ENCODE results near the gene METRNL.

Gene METRNL

DNA sequence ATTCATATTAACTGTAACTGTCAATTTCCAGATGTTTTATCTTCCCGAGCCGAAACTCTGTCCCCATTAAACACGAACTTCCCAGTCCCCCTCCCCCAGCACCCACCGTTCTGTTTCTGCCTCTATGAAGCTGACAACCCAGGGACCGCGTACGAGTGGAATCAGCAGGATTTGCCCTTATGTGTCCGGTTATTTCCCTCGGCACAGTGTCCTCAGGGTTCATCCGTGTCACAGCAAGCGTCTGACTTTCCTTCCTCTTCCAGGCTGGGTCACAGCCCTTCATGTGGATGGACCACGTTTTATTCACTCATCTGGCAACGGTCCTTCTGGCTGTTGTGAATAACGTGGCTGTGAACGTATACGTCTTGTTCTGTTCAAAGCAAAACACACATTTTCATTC lies 31.3 kb downstream of the METRNL start:
- H3K4me1 ChIP-seq (ENCODE audit: control insufficient read depth, insufficient read depth, low read length, unreplicated experiment): peaks cover 16% of the 10 kb centered on the region
- H3K36me3 ChIP-seq (ENCODE audit: insufficient read depth, low read length): no peaks in the 10 kb centered on the region
- peak overlapping the region; percentile 62 for H2AFZ ChIP-seq (ENCODE audit: low read length, unreplicated experiment)
- H3K27me3 ChIP-seq (ENCODE audit: insufficient read depth, low read length): no peaks in the 10 kb centered on the region
- no peaks in the 10 kb centered on the region for H3K79me2 ChIP-seq (ENCODE audit: control insufficient read depth, insufficient read depth, low read length, unreplicated experiment)
- peak overlapping the region; percentile 77 for H3K4me3 ChIP-seq (ENCODE audit: low read depth, low read length)
- H3K27ac ChIP-seq (ENCODE audit: low read depth, low read length): peak overlapping the region; percentile 91

DNA sequence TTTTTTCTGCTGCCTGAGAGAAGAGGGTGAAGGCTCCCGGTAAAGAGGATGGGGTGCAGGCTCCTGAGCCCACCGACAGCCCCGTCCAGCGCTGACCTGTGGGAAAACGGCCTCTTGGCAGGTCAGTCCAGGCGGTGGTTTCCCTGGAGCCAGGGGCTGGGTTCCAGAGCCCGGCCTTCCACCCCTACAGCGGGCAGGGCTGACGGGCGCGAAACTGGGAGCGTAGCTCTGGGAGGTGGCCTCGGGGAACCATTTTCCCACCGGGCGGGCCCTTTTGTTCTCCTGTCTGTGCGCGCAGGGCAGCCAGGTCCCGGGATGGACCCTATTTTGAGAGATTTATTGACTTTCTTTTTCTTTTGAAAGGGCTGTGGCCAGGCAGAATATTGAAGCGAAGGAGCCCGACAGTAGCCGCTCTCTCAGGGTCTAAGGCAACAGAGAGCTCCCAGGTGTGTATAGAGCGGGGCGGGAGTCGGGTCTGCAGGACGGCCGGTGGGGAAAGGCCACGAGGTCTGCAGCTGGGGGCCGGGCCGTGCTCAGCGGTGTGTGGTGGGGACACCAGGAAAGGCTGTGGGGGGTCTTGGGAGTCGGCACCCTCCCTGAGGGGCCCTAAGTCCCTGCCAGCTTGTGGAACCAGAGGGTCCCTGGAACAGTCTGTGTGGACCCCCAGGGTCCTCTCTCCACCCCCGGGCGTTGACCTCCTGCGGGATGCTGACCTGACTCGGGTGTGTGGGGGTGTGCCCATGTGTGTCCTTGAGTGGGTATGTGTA lies 32.3 kb downstream of the METRNL start:
- Histone ChIP-seq H3K36me3 (ENCODE audit: insufficient read depth, low read length) (no peaks in the 10 kb centered on the region), H3K4me1 (ENCODE audit: control insufficient read depth, insufficient read depth, low read length, unreplicated experiment) (peaks cover 16% of the 10 kb centered on the region), H3K27ac (ENCODE audit: low read depth, low read length) (peak overlapping the region; percentile 91; the same call in 1 of the 2 replicates), H3K4me3 (ENCODE audit: low read depth, low read length) (no peak overlapping the region), H3K27me3 (ENCODE audit: insufficient read depth, low read length) (no peaks in the 10 kb centered on the region), H2AFZ (ENCODE audit: low read length, unreplicated experiment) (no peak overlapping the region), H3K79me2 (ENCODE audit: control insufficient read depth, insufficient read depth, low read length, unreplicated experiment) (no peaks in the 10 kb centered on the region)

DNA sequence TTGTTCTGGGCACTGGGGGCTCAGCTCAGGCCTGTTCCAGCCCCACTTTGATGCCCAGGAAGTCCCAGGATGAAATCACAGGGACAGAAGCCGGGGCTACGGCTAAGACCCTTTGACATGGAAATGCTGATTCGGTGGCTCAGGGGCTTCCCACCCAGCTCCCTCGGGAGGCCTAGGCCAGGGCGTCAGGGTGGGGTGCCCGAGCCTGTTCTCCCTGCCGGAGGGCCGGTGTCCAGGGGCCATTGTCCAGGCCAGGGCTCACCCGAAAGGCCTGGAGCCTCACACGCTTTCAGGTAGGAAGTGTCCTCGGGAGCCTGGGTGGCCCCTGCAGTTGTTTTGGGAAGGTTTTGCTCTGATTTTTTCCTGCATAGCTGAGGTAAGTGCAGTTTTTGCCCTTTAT lies 34.0 kb downstream of the METRNL start:
- Histone ChIP-seq H2AFZ (ENCODE audit: low read length, unreplicated experiment) (no peak overlapping the region), H3K79me2 (ENCODE audit: control insufficient read depth, insufficient read depth, low read length, unreplicated experiment) (no peaks in the 10 kb centered on the region), H3K36me3 (ENCODE audit: insufficient read depth, low read length) (no peaks in the 10 kb centered on the region), H3K27ac (ENCODE audit: low read depth, low read length) (no peak overlapping the region), H3K4me3 (ENCODE audit: low read depth, low read length) (no peak overlapping the region), H3K4me1 (ENCODE audit: control insufficient read depth, insufficient read depth, low read length, unreplicated experiment) (peaks cover 16% of the 10 kb centered on the region), H3K27me3 (ENCODE audit: insufficient read depth, low read length) (no peaks in the 10 kb centered on the region)

- no peak overlapping the region for H3K27ac ChIP-seq (ENCODE audit: low read depth, low read length)
- H2AFZ ChIP-seq (ENCODE audit: low read length, unreplicated experiment): no peak overlapping the region
- H3K27me3 ChIP-seq (ENCODE audit: insufficient read depth, low read length): no peaks in the 10 kb centered on the region
- H3K4me3 ChIP-seq (ENCODE audit: low read depth, low read length): no peak overlapping the region
- H3K79me2 ChIP-seq (ENCODE audit: control insufficient read depth, insufficient read depth, low read length, unreplicated experiment): no peaks in the 10 kb centered on the region
- no peaks in the 10 kb centered on the region for H3K36me3 ChIP-seq (ENCODE audit: insufficient read depth, low read length)
- peaks cover 16% of the 10 kb centered on the region for H3K4me1 ChIP-seq (ENCODE audit: control insufficient read depth, insufficient read depth, low read length, unreplicated experiment)
Measured at GRCh38 chr17:83113792-83114191, 34.4 kb downstream of the METRNL start.

GRCh38 chr17:83114706-83115105 lies 35.3 kb downstream of the METRNL start:
- Histone ChIP-seq H2AFZ (ENCODE audit: low read length, unreplicated experiment) (no peak overlapping the region), H3K79me2 (ENCODE audit: control insufficient read depth, insufficient read depth, low read length, unreplicated experiment) (no peaks in the 10 kb centered on the region), H3K36me3 (ENCODE audit: insufficient read depth, low read length) (no peaks in the 10 kb centered on the region), H3K27me3 (ENCODE audit: insufficient read depth, low read length) (no peaks in the 10 kb centered on the region), H3K27ac (ENCODE audit: low read depth, low read length) (no peak overlapping the region), H3K4me1 (ENCODE audit: control insufficient read depth, insufficient read depth, low read length, unreplicated experiment) (peaks cover 10% of the 10 kb centered on the region), H3K4me3 (ENCODE audit: low read depth, low read length) (no peak overlapping the region)

DNA sequence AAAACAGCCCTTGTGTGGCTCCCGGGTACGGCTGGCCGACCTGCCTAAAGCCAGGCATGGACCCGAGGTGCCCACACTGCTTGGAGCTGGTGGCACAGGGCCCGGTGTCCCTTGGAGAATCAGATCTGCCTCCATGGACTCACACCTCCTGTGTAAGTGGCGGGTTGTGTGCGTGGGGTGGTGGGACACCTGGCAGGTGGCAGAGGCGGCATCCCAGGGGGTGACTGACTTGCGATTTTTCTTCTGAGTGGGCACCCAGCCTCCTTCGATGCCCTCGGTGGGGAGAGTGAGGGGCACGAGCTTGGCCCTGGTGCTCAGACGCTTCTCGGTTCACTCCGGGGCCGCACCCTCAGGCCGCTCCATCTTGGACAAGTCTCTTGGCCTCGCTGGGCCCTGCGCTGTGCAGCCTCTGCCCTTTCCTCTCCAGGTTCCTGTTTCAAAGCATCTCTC lies 35.8 kb downstream of the METRNL start:
- Histone ChIP-seq H3K4me3 (ENCODE audit: low read depth, low read length) (no peak overlapping the region), H3K36me3 (ENCODE audit: insufficient read depth, low read length) (no peaks in the 10 kb centered on the region), H3K27ac (ENCODE audit: low read depth, low read length) (no peak overlapping the region), H2AFZ (ENCODE audit: low read length, unreplicated experiment) (no peak overlapping the region), H3K79me2 (ENCODE audit: control insufficient read depth, insufficient read depth, low read length, unreplicated experiment) (no peaks in the 10 kb centered on the region), H3K4me1 (ENCODE audit: control insufficient read depth, insufficient read depth, low read length, unreplicated experiment) (peaks cover 10% of the 10 kb centered on the region), H3K27me3 (ENCODE audit: insufficient read depth, low read length) (no peaks in the 10 kb centered on the region)

DNA sequence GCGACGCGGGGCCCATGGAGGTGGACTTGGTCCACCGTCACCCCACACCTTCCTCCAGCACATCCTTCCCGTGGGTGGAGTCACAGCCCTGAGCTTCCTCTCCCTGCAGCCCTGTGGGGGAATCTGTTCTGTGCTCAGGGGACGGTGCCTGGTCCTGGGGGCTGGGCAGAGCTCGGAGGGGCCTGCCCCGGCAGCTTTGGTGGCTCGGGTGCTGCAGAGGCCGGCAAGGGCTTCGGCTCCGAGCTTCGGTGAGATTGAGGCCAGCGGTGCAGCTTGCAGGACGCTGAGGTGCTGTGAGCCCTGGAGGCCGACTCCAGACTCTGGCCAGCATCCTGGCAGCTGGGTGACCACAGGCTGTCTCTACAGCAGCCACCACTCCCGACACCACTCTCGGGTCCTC lies 36.4 kb downstream of the METRNL start:
- Histone ChIP-seq H3K4me1 (ENCODE audit: control insufficient read depth, insufficient read depth, low read length, unreplicated experiment) (peaks cover 6% of the 10 kb centered on the region), H3K79me2 (ENCODE audit: control insufficient read depth, insufficient read depth, low read length, unreplicated experiment) (no peaks in the 10 kb centered on the region), H3K4me3 (ENCODE audit: low read depth, low read length) (no peak overlapping the region), H3K27ac (ENCODE audit: low read depth, low read length) (no peak overlapping the region), H3K27me3 (ENCODE audit: insufficient read depth, low read length) (no peaks in the 10 kb centered on the region), H2AFZ (ENCODE audit: low read length, unreplicated experiment) (no peak overlapping the region), H3K36me3 (ENCODE audit: insufficient read depth, low read length) (no peaks in the 10 kb centered on the region)

DNA sequence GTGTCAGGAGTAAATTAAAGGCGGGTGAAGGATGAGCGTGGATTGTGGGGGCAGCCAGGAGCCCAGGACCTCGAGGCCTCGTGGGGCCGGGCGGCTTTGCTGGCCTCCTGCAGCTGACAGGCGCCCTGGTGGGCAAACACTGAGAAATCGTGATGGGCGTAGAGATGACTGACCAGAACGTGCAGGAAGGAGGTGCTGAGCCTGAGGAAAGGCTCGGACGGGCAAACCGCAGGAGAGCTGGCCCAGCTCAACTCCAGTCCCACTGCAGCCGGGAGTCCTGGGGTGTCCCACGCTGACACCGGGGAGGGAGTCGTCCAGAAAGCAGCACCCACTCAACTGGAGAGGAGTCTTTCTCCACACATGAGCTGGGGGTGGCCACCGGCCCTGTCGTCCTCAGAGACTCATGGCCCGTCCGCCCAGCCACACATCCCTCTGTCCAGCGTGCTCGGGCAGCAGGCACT lies 36.9 kb downstream of the METRNL start:
- Histone ChIP-seq H3K79me2 (ENCODE audit: control insufficient read depth, insufficient read depth, low read length, unreplicated experiment) (no peaks in the 10 kb centered on the region), H3K27me3 (ENCODE audit: insufficient read depth, low read length) (no peaks in the 10 kb centered on the region), H3K4me1 (ENCODE audit: control insufficient read depth, insufficient read depth, low read length, unreplicated experiment) (peaks cover 1% of the 10 kb centered on the region), H2AFZ (ENCODE audit: low read length, unreplicated experiment) (no peak overlapping the region), H3K27ac (ENCODE audit: low read depth, low read length) (no peak overlapping the region), H3K4me3 (ENCODE audit: low read depth, low read length) (no peak overlapping the region), H3K36me3 (ENCODE audit: insufficient read depth, low read length) (no peaks in the 10 kb centered on the region)

DNA sequence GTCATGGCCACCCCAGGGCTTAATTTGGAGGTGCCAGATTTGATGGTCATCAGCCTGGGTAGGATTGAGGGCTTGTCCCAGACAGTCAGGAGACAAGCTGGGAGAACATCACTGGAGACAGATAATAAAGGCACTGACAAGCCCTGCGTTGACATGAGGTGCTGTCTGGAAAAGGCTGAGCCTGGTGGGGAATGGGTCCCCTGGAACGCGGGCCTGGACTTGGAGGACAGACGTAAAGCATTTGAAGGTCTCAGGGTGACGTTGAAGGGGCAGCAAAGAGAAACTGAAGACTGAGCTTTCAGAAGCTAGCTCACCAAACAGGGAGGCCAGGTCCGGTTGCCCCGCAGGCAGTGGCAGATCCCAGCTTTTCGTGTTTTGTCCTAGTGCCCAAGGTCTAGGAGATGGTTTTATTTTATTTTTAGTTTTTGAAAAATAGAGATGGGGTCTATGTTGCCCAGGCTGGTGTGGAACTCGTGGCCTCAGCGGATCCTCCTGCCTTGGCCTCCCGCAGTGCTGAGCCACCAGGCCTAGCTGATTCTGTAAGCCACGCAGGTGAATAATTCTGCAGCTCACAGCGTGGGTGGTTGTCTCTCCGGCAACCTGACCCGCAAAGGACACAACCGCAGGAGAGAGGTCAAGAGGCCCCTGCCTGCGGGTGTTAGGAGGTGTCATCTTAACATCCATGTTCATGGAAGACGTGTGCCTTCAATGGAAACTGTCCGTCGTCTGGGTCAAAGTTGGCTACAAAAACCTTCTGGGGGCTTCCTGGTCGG lies 37.6 kb downstream of the METRNL start:
- Histone ChIP-seq H2AFZ (ENCODE audit: low read length, unreplicated experiment) (no peak overlapping the region), H3K4me1 (ENCODE audit: control insufficient read depth, insufficient read depth, low read length, unreplicated experiment) (no peaks in the 10 kb centered on the region), H3K27ac (ENCODE audit: low read depth, low read length) (no peak overlapping the region), H3K4me3 (ENCODE audit: low read depth, low read length) (no peak overlapping the region), H3K79me2 (ENCODE audit: control insufficient read depth, insufficient read depth, low read length, unreplicated experiment) (no peaks in the 10 kb centered on the region), H3K27me3 (ENCODE audit: insufficient read depth, low read length) (no peaks in the 10 kb centered on the region; the same call in 1 of the 2 replicates), H3K36me3 (ENCODE audit: insufficient read depth, low read length) (no peaks in the 10 kb centered on the region)

- no peaks in the 10 kb centered on the region for H3K36me3 ChIP-seq (ENCODE audit: insufficient read depth, low read length)
- no peaks in the 10 kb centered on the region for H3K4me1 ChIP-seq (ENCODE audit: control insufficient read depth, insufficient read depth, low read length, unreplicated experiment)
- H3K79me2 ChIP-seq (ENCODE audit: control insufficient read depth, insufficient read depth, low read length, unreplicated experiment): no peaks in the 10 kb centered on the region
- peaks cover 3% of the 10 kb centered on the region; the same call in 1 of the 2 replicates for H3K27me3 ChIP-seq (ENCODE audit: insufficient read depth, low read length)
- H3K27ac ChIP-seq (ENCODE audit: low read depth, low read length): no peak overlapping the region
- H3K4me3 ChIP-seq (ENCODE audit: low read depth, low read length): no peak overlapping the region
- H2AFZ ChIP-seq (ENCODE audit: low read length, unreplicated experiment): no peak overlapping the region
Measured at GRCh38 chr17:83117583-83117982, 38.2 kb downstream of the METRNL start.
